ENCODE data around the gene CYP3A4. TPM values are rescaled to one million over a fixed set of nuclear protein-coding genes. Genes with fewer than 3 reads are reported as not detected.
"Not testable (repeated sequence)": the region's sequence is repeated elsewhere in the genome, so short reads cannot be mapped to it uniquely, and the experiment has no call there.

Gene CYP3A4
- total RNA-seq, 4 donors from 2014 or later, result not detected

GRCh38 chr7:99789441-99790070 lies 5.6 kb upstream of the CYP3A4 start:
- Histone ChIP-seq H3K4me1 (peaks cover 0 to 34% (median 5%) of the 10 kb centered on the region in 3 donors), H3K4me3 (no peak overlapping the region), H3K9me3 (no peaks in the 10 kb centered on the region), H3K27ac (no peak overlapping the region), H3K27me3 (no peaks in the 10 kb centered on the region), H3K36me3 (no peaks in the 10 kb centered on the region)
- WGBS, 2 donors, result 80 to 82% methylated on average over 4 of the region's 4 CpGs
- intact Hi-C loops (cut with DNase I), result no loop called here
- TF ChIP-seq CTCF (IDR thresholded peaks at IDR 0.05) (no peak), POLR2A (IDR thresholded peaks at IDR 0.05) (no peak)
- no peak for DNase-seq

DNA sequence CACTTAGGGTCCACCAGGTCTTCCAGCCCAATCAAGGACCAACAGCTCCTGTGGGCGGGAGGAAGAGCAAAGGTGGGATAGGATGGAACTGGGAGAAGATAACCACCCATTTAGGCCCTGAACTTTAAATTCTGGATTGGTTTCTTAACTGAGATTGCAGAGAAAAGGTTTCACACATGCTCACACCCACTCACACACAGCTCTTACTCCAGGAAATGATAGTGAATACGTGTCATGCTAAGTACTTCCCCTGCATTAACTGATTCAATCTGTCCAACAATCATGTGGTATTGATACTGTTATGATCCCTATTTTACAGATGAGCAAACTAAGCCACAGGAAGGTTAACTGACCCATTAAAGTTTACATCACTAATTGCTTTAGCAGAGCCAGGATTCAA lies 4.6 kb upstream of the CYP3A4 start:
- TF ChIP-seq CTCF (IDR thresholded peaks at IDR 0.05), result no peak

GRCh38 chr7:99786726-99787335 lies 2.8 kb upstream of the CYP3A4 start:
- WGBS, 2 donors, result 61% methylated on average over 3 of the region's 3 CpGs
- no peak for TF ChIP-seq POLR2A (IDR thresholded peaks at IDR 0.05)
- TF ChIP-seq CTCF (IDR thresholded peaks at IDR 0.05), result no peak
- H3K36me3 ChIP-seq, result no peaks in the 10 kb centered on the region
- intact Hi-C loops (cut with DNase I), result no loop called here
- H3K4me3 ChIP-seq, result no peak overlapping the region
- H3K9me3 ChIP-seq, result no peaks in the 10 kb centered on the region
- H3K4me1 ChIP-seq, result peaks cover 0 to 59% (median 5%) of the 10 kb centered on the region in 3 donors
- H3K27me3 ChIP-seq, result no peaks in the 10 kb centered on the region
- no peak for DNase-seq
- H3K27ac ChIP-seq, result peak overlapping the region in 3 of 4 donors; percentile 43 to 67 (median 49)

More for the DNA sequence above, 4.6 kb upstream of the CYP3A4 start:
- Histone ChIP-seq H3K4me1 (peaks cover 0 to 44% (median 5%) of the 10 kb centered on the region in 3 donors), H3K36me3 (no peaks in the 10 kb centered on the region), H3K27ac (no peak overlapping the region), H3K9me3 (no peaks in the 10 kb centered on the region), H3K27me3 (no peaks in the 10 kb centered on the region), H3K4me3 (no peak overlapping the region)
- intact Hi-C loops (cut with DNase I), result no loop called here
- 52 to 68% methylated on average over 2 of the region's 2 CpGs for WGBS, 2 donors
- DNase-seq, result no peak

- DNase-seq; H3K36me3 ChIP-seq; H3K4me3 ChIP-seq; H3K27ac ChIP-seq; intact Hi-C loops (cut with DNase I); H3K27me3 ChIP-seq; H3K9me3 ChIP-seq: not testable (repeated sequence)
- peaks cover 0 to 60% (median 5%) of the 10 kb centered on the region in 3 donors for H3K4me1 ChIP-seq
- WGBS, 2 donors, result 57 to 79% methylated on average over 3 of the region's 3 CpGs
These were observed 1.7 kb upstream of the CYP3A4 start for GRCh38 chr7:99785654-99786053.

DNA sequence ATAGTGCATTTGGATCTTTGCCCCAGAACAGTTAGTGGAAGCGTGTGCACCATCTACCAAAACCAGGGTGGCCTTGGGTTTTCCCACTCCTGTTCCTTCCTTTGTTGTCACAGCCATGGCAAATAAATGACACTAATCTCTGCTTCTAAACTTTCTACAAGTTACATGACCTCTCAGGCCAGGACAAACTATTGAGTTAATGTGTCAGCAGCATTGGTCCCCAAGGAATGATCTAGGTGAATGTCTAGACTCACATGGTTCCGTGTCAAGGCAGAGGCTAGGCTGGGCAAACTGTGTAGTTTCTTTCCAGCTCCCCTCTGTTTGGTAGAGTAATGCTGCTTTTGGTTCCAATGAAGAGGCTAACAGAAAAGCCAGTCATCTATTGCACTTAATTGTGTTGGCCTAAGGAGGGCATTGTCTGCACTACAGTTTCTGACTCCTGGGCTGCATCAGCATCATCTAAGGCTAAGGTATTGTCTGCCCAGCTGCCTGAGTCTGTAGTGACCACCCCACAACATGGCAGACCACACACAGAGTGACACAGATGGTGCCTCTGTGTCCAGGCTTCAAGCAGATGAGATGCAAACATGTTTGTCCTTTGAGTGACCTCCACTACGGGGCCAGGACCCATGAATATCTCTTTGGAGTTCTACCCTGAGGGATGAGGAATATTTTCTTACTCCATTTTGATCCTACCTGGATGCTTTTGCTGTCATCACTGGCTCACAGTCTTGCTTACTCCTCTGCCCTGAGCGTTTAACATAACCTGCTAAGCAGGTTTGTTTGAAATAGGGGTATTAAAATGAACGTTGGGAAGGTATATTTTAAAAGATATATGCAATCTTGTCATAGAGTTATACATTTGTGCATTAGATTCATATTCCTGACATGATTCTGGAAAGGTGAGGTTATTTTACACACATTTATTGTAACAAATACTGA lies 1.7 kb downstream of the CYP3A4 start:
- Histone ChIP-seq H3K27ac (peak overlapping the region in 1 of 4 donors; percentile 4), H3K27me3 (no peaks in the 10 kb centered on the region), H3K4me1 (peaks cover 0 to 54% (median 5%) of the 10 kb centered on the region in 3 donors), H3K4me3 (no peak overlapping the region), H3K9me3 (no peaks in the 10 kb centered on the region), H3K36me3 (no peaks in the 10 kb centered on the region)
- DNase-seq, result no peak
- 50 to 56% methylated on average over 5 of the region's 5 CpGs for WGBS, 2 donors
- intact Hi-C loops (cut with DNase I), result no loop called here
- TF ChIP-seq CTCF (IDR thresholded peaks at IDR 0.05), result no peak
- no peak for TF ChIP-seq POLR2A (IDR thresholded peaks at IDR 0.05)

All from esophagus squamous epithelium (tissue), 5 donors.